LNCaP clone FGC (cell line): ENCODE results near the gene MIEF2.

ENCODE experiments used
- DNase-seq: peaks from one replicate; pipeline ENCODE4 v3.0.0-alpha.2; 2011; ENCODE audit warnings: low read depth
- H3K4me3 ChIP-seq: 2 replicates; pipeline ENCODE4 v1.5.1; 2011; ENCODE audit warnings: mild to moderate bottlenecking, low read depth, low read length, control low read depth
- CTCF ChIP-seq: IDR thresholded peaks from 2 replicates; pipeline ENCODE4 v1.5.1; 2012; ENCODE audit warnings: mild to moderate bottlenecking; ENCODE audit not compliant: control insufficient read depth, insufficient read depth; ENCODE audit errors: extremely low read depth

Gene MIEF2

GRCh38 chr17:18235743-18236256 is 24.7 kb upstream of the MIEF2 start:
- H3K4me3 ChIP-seq = no peak overlapping the region
- no peak for DNase-seq
- no peak for TF ChIP-seq CTCF

- no peak for TF ChIP-seq CTCF
- no peak for DNase-seq
- H3K4me3 ChIP-seq = no peak overlapping the region
These were observed 24.0 kb upstream of the MIEF2 start for GRCh38 chr17:18236494-18236893.

GRCh38 chr17:18237461-18237860 is 23.0 kb upstream of the MIEF2 start:
- no peak overlapping the region for H3K4me3 ChIP-seq
- DNase-seq = no peak
- TF ChIP-seq CTCF = no peak

GRCh38 chr17:18238299-18238698 is 22.2 kb upstream of the MIEF2 start:
- no peak overlapping the region for H3K4me3 ChIP-seq
- DNase-seq = no peak
- TF ChIP-seq CTCF = no peak

- no peak overlapping the region for H3K4me3 ChIP-seq
- no peak for TF ChIP-seq CTCF
- DNase-seq = no peak
These were observed 20.0 kb upstream of the MIEF2 start for GRCh38 chr17:18240449-18240848.

GRCh38 chr17:18241229-18241871 is 19.1 kb upstream of the MIEF2 start:
- DNase-seq = no peak
- no peak overlapping the region for H3K4me3 ChIP-seq
- no peak for TF ChIP-seq CTCF
